ENCODE data around the gene DRGX.

DRGX gene

GRCh38 chr10:49382226-49382625 lies 13.7 kb downstream of the DRGX start:
- DNase-seq (ENCODE audit: low spot score), result no peak

- no peak for DNase-seq (ENCODE audit: low spot score)
These were observed 14.6 kb downstream of the DRGX start for GRCh38 chr10:49381111-49381900.

GRCh38 chr10:49379596-49380410 lies 16.1 kb downstream of the DRGX start:
- DNase-seq (ENCODE audit: low spot score), result no peak

- no peak for DNase-seq (ENCODE audit: low spot score)
These were observed 18.6 kb downstream of the DRGX start for GRCh38 chr10:49377256-49377655.

GRCh38 chr10:49375611-49376010 lies 20.3 kb downstream of the DRGX start:
- no peak for DNase-seq (ENCODE audit: low spot score)

GRCh38 chr10:49374740-49375139 lies 21.1 kb downstream of the DRGX start:
- DNase-seq (ENCODE audit: low spot score), result no peak

- DNase-seq (ENCODE audit: low spot score), result no peak
These were observed 22.5 kb downstream of the DRGX start for GRCh38 chr10:49373361-49373760.

- no peak for DNase-seq (ENCODE audit: low spot score)
These were observed 23.9 kb downstream of the DRGX start for GRCh38 chr10:49371967-49372366.

- DNase-seq (ENCODE audit: low spot score), result no peak
These were observed 25.4 kb downstream of the DRGX start for GRCh38 chr10:49370326-49371100.

GRCh38 chr10:49369216-49370162 lies 26.4 kb downstream of the DRGX start:
- DNase-seq (ENCODE audit: low spot score), result no peak

GRCh38 chr10:49368256-49368655 lies 27.6 kb downstream of the DRGX start:
- no peak for DNase-seq (ENCODE audit: low spot score)

GRCh38 chr10:49367600-49367999 lies 28.3 kb downstream of the DRGX start:
- no peak for DNase-seq (ENCODE audit: low spot score)

GRCh38 chr10:49366460-49366859 lies 29.4 kb downstream of the DRGX start:
- DNase-seq (ENCODE audit: low spot score), result no peak

GRCh38 chr10:49365675-49366415 lies 30.0 kb downstream of the DRGX start:
- DNase-seq (ENCODE audit: low spot score), result no peak

- DNase-seq (ENCODE audit: low spot score), result no peak
These were observed 30.6 kb downstream of the DRGX start for GRCh38 chr10:49365275-49365674.

- no peak for DNase-seq (ENCODE audit: low spot score)
These were observed 31.1 kb downstream of the DRGX start for GRCh38 chr10:49364747-49365146.

GRCh38 chr10:49364051-49364450 lies 31.8 kb downstream of the DRGX start:
- DNase-seq (ENCODE audit: low spot score), result no peak

GRCh38 chr10:49363309-49364031 lies 32.4 kb downstream of the DRGX start:
- DNase-seq (ENCODE audit: low spot score), result no peak

GRCh38 chr10:49362596-49363260 lies 33.2 kb downstream of the DRGX start:
- peak; percentile 11 for DNase-seq (ENCODE audit: low spot score)
